HG02623 (cell line): ENCODE data around the gene RALBP1.
"Not testable (repeated sequence)": the region's sequence is repeated elsewhere in the genome, so short reads cannot be mapped to it uniquely, and the experiment has no call there.

Experiments
- ATAC-seq: cut with Tn5 transposase; IDR thresholded peaks from one replicate; pipeline ENCODE4 v1.9.1; 2021; ENCODE audit warnings: moderate library complexity; ENCODE audit not compliant: unreplicated experiment

Gene RALBP1

GRCh38 chr18:9454061-9454703, 21.1 kb upstream of the RALBP1 start:
- no peak for ATAC-seq

GRCh38 chr18:9455718-9456511, 19.4 kb upstream of the RALBP1 start:
- ATAC-seq: no peak

GRCh38 chr18:9466127-9466526, 9.2 kb upstream of the RALBP1 start:
- no peak for ATAC-seq

- ATAC-seq: no peak
Measured at GRCh38 chr18:9466846-9467245, 8.5 kb upstream of the RALBP1 start.

- ATAC-seq: no peak
Measured at GRCh38 chr18:9468998-9469397, 6.3 kb upstream of the RALBP1 start.

GRCh38 chr18:9469685-9470084, 5.6 kb upstream of the RALBP1 start:
- ATAC-seq: no peak

- ATAC-seq: no peak
Measured at GRCh38 chr18:9474108-9474982, 968 bp upstream of the RALBP1 start.

GRCh38 chr18:9475643-9476591, 604 bp downstream of the RALBP1 start:
- peak; percentile 2 for ATAC-seq

GRCh38 chr18:9476949-9477348, 1.6 kb downstream of the RALBP1 start:
- ATAC-seq: not testable (repeated sequence)

GRCh38 chr18:9477509-9477908, 2.2 kb downstream of the RALBP1 start:
- ATAC-seq: no peak

GRCh38 chr18:9478545-9478944, 3.2 kb downstream of the RALBP1 start:
- ATAC-seq: no peak

GRCh38 chr18:9482790-9483189, 7.5 kb downstream of the RALBP1 start:
- peak; percentile 60 for ATAC-seq

- no peak for ATAC-seq
Measured at GRCh38 chr18:9483526-9483925, 8.2 kb downstream of the RALBP1 start.

- not testable (repeated sequence) for ATAC-seq
Measured at GRCh38 chr18:9484856-9485255, 9.5 kb downstream of the RALBP1 start.

- no peak for ATAC-seq
Measured at GRCh38 chr18:9488538-9488937, 13.2 kb downstream of the RALBP1 start.

- peak; percentile 71 for ATAC-seq
Measured at GRCh38 chr18:9494778-9495331, 19.5 kb downstream of the RALBP1 start.

- no peak for ATAC-seq
Measured at GRCh38 chr18:9495465-9495864, 20.2 kb downstream of the RALBP1 start.

- ATAC-seq: no peak
Measured at GRCh38 chr18:9495916-9496705, 20.8 kb downstream of the RALBP1 start.

- ATAC-seq: no peak
Measured at GRCh38 chr18:9506046-9506792, 30.9 kb downstream of the RALBP1 start.
